HG02970 (cell line): ENCODE data around the gene PSME2.
"Not testable (repeated sequence)": the region's sequence is repeated elsewhere in the genome, so short reads cannot be mapped to it uniquely, and the experiment has no call there.

Experiments used
- ATAC-seq: cut with Tn5 transposase; IDR thresholded peaks from one replicate; pipeline ENCODE4 v1.9.1; 2021; ENCODE audit warnings: mild to moderate bottlenecking, moderate library complexity, moderate number of reproducible peaks; ENCODE audit not compliant: unreplicated experiment, low FRiP score

PSME2 gene

GRCh38 chr14:24116128-24116814, 30.1 kb downstream of the PSME2 start:
- ATAC-seq, result no peak

- no peak for ATAC-seq
Measured at GRCh38 chr14:24115422-24116127, 30.8 kb downstream of the PSME2 start.

GRCh38 chr14:24114532-24115421, 31.6 kb downstream of the PSME2 start, which contains the start of the genes DCAF11 and NRL:
Gene DCAF11, plus strand, starts transcription at chr14:24114777. Its CDS starts 818 bp downstream, at chr14:24115595.
Gene NRL, minus strand, starts transcription at chr14:24114949. Its CDS starts 32,101 bp downstream, at chr14:24082848.
- ATAC-seq, result peak; percentile 82

GRCh38 chr14:24113801-24114531, 32.4 kb downstream of the PSME2 start:
- ATAC-seq, result peak; percentile 39

GRCh38 chr14:24113379-24113800, 33.0 kb downstream of the PSME2 start:
- ATAC-seq, result no peak

GRCh38 chr14:24110523-24110922, 35.9 kb downstream of the PSME2 start:
- ATAC-seq, result no peak

- ATAC-seq, result no peak
Measured at GRCh38 chr14:24110060-24110459, 36.4 kb downstream of the PSME2 start.

- no peak for ATAC-seq
Measured at GRCh38 chr14:24108336-24108874, 38.0 kb downstream of the PSME2 start.

- ATAC-seq, result no peak
Measured at GRCh38 chr14:24106672-24107271, 39.6 kb downstream of the PSME2 start.

GRCh38 chr14:24105609-24106239, 40.7 kb downstream of the PSME2 start:
- not testable (repeated sequence) for ATAC-seq

GRCh38 chr14:24103451-24103850, 43.0 kb downstream of the PSME2 start:
- ATAC-seq, result no peak

- no peak for ATAC-seq
Measured at GRCh38 chr14:24102357-24103048, 43.9 kb downstream of the PSME2 start.

- no peak for ATAC-seq
Measured at GRCh38 chr14:24100982-24101494, 45.4 kb downstream of the PSME2 start.

- ATAC-seq, result no peak
Measured at GRCh38 chr14:24100197-24100981, 46.0 kb downstream of the PSME2 start.

GRCh38 chr14:24098927-24099813, 47.2 kb downstream of the PSME2 start:
- no peak for ATAC-seq

GRCh38 chr14:24098229-24098926, 48.0 kb downstream of the PSME2 start:
- ATAC-seq, result no peak
